Stimulated activated CD4-positive, alpha-beta T cell treated with anti-CD3 and anti-CD28 coated beads, Interleukin-1b, Interleukin-23, amount 100 ng/mL, for 1 hour (primary cell): ENCODE results near the gene GGN.
A peak's percentile ranks its signal among the peaks of the same experiment; 100 is the strongest.
"Not testable (repeated sequence)": the region's sequence is repeated elsewhere in the genome, so short reads cannot be mapped to it uniquely, and the experiment has no call there.

Experiments used
- DNase-seq, 2 donors: peaks; one replicate each; pipeline ENCODE4 v3.0.0-alpha.2; 2020; ENCODE audit warnings: low read depth in 2 of 2

Gene GGN

GRCh38 chr19:38361633-38362075 lies 26.2 kb downstream of the GGN start:
- peak in 1 of 2 donors; percentile 45 for DNase-seq

- no peak for DNase-seq
Measured at GRCh38 chr19:38360839-38361631, 26.8 kb downstream of the GGN start.

GRCh38 chr19:38360351-38360750 lies 27.5 kb downstream of the GGN start:
- no peak for DNase-seq

GRCh38 chr19:38359242-38360021 lies 28.4 kb downstream of the GGN start:
- DNase-seq = no peak

- no peak for DNase-seq
Measured at GRCh38 chr19:38358071-38358470, 29.8 kb downstream of the GGN start.

- no peak for DNase-seq
Measured at GRCh38 chr19:38355728-38356725, 31.8 kb downstream of the GGN start.

GRCh38 chr19:38352611-38353010 lies 35.2 kb downstream of the GGN start:
- DNase-seq = no peak

GRCh38 chr19:38351865-38352395 lies 35.9 kb downstream of the GGN start:
- no peak for DNase-seq

GRCh38 chr19:38350883-38351282 lies 37.0 kb downstream of the GGN start:
- no peak for DNase-seq

GRCh38 chr19:38346837-38347236 lies 41.0 kb downstream of the GGN start:
- no peak for DNase-seq

- no peak for DNase-seq
Measured at GRCh38 chr19:38340927-38341326, 46.9 kb downstream of the GGN start.

GRCh38 chr19:38339011-38339410 lies 48.8 kb downstream of the GGN start:
- not testable (repeated sequence) for DNase-seq

GRCh38 chr19:38337360-38337653 lies 50.5 kb downstream of the GGN start:
- no peak for DNase-seq

GRCh38 chr19:38336638-38337359 lies 51.0 kb downstream of the GGN start:
- DNase-seq = peak; percentile 91

GRCh38 chr19:38335949-38336637 lies 51.7 kb downstream of the GGN start:
- peak; percentile 81 to 93 for DNase-seq
